IMR-90 (cell line): ENCODE data around the gene EIF4ENIF1. TPM values are rescaled to one million over a fixed set of nuclear protein-coding genes. Genes with fewer than 3 reads are reported as not detected.

Source experiments
- ATAC-seq: fragments of 200-7000 bp; cut with Tn5 transposase; 2 replicates; pipeline ENCODE4 v1.9.1; 2020; ENCODE audit warnings: low read depth, mild to moderate bottlenecking, moderate library complexity
- BruUV-seq: library from RNA; stranded (reverse); fragments of 400-500 nt; replicated peaks from 2 replicates; lab custom pipeline; 2021; lab: Mats Ljungman, UMichigan
- CTCF ChIA-PET: fragments of 300-600 bp; formaldehyde crosslinking; extraction: SDS; loops from one replicate; lab custom pipeline; 2021; ENCODE audit warnings: antibody characterized with exemption; lab: Yijun Ruan, JAX
- POLR2A ChIA-PET: fragments of 300-600 bp; sonication (Branson Sonifier 250); formaldehyde crosslinking; loops from one replicate; lab custom pipeline; 2022; ENCODE audit warnings: antibody characterized with exemption; ENCODE audit not compliant: unreplicated experiment; lab: Charles Lee
- DNase-seq: peaks from one replicate; pipeline ENCODE4 v3.0.0; 2013
- H2AFZ ChIP-seq: replicated peaks from 2 replicates; pipeline ENCODE3; 2013; ENCODE audit warnings: low read length, mild to moderate bottlenecking; ENCODE audit not compliant: poor library complexity
- H2AK5ac ChIP-seq: 2 replicates; pipeline ENCODE4 v1.6.1; 2013; ENCODE audit warnings: low read depth, low read length, inconsistent platforms
- H2AK9ac ChIP-seq: replicated peaks from 2 replicates; pipeline ENCODE3; 2013; ENCODE audit warnings: mild to moderate bottlenecking, low read depth, low read length, moderate library complexity; ENCODE audit not compliant: poor library complexity
- H2BK120ac ChIP-seq: 2 replicates; pipeline ENCODE4 v1.6.1; 2013; ENCODE audit warnings: low read depth, low read length, inconsistent platforms
- H2BK15ac ChIP-seq: 3 replicates; pipeline ENCODE4 v1.6.1; 2013; ENCODE audit warnings: low read depth, low read length, inconsistent platforms
- H2BK20ac ChIP-seq: 2 replicates; pipeline ENCODE4 v1.6.1; 2013; ENCODE audit warnings: low read depth, mild to moderate bottlenecking, inconsistent platforms, low read length, moderate library complexity
- H2BK5ac ChIP-seq: 2 replicates; pipeline ENCODE4 v1.6.1; 2013; ENCODE audit warnings: mild to moderate bottlenecking, low read depth, low read length, inconsistent platforms; ENCODE audit not compliant: poor library complexity, severe bottlenecking
- H3K14ac ChIP-seq: replicated peaks from 2 replicates; pipeline ENCODE4 v1.6.1; 2013; ENCODE audit warnings: low read depth, low read length, inconsistent platforms
- H3K18ac ChIP-seq: 2 replicates; pipeline ENCODE4 v1.6.1; 2013; ENCODE audit warnings: low read depth, low read length, control low read depth
- H3K23ac ChIP-seq: 2 replicates; pipeline ENCODE4 v1.6.1; 2013; ENCODE audit warnings: low read depth, low read length, inconsistent platforms
- H3K27ac ChIP-seq: 2 replicates; pipeline ENCODE4 v1.5.1; 2013; ENCODE audit warnings: mild to moderate bottlenecking, control low read depth, low read length; ENCODE audit not compliant: insufficient read depth
- H3K27me3 ChIP-seq: 2 replicates; pipeline ENCODE4 v1.6.1; 2013; ENCODE audit warnings: low read length; ENCODE audit not compliant: control insufficient read depth, insufficient read depth
- H3K36me3 ChIP-seq: 2 replicates; pipeline ENCODE4 v1.6.1; 2013; ENCODE audit warnings: low read length, mixed read lengths; ENCODE audit not compliant: control insufficient read depth, insufficient read depth
- H3K4ac ChIP-seq: 2 replicates; pipeline ENCODE4 v1.6.1; 2013; ENCODE audit warnings: low read depth, low read length, inconsistent platforms
- H3K4me1 ChIP-seq: 2 replicates; pipeline ENCODE4 v1.6.1; 2013; ENCODE audit warnings: low read length, mixed read lengths; ENCODE audit not compliant: control insufficient read depth, insufficient read depth
- H3K4me2 ChIP-seq: 2 replicates; pipeline ENCODE4 v1.6.1; 2013; ENCODE audit warnings: low read depth, mild to moderate bottlenecking, control low read depth, low read length, moderate library complexity
- H3K4me3 ChIP-seq: 2 replicates; pipeline ENCODE4 v1.5.1; 2013; ENCODE audit warnings: low read depth, mild to moderate bottlenecking, control low read depth, low read length, moderate library complexity; ENCODE audit not compliant: insufficient read depth
- H3K56ac ChIP-seq: 2 replicates; pipeline ENCODE4 v1.6.1; 2013; ENCODE audit warnings: low read length, inconsistent platforms; ENCODE audit not compliant: insufficient read depth; ENCODE audit errors: extremely low read depth
- H3K79me1 ChIP-seq, 2 experiments: 2 replicates each; pipeline ENCODE4 v1.6.1; 2013; ENCODE audit warnings: low read length in 2 of 2, inconsistent platforms in 1 of 2, low read depth in 1 of 2
- H3K9ac ChIP-seq: 2 replicates; pipeline ENCODE4 v1.6.1; 2013; ENCODE audit warnings: low read depth, low read length, control low read depth
- H3K9me1 ChIP-seq: 2 replicates; pipeline ENCODE4 v1.6.1; 2013; ENCODE audit warnings: low read length, inconsistent platforms; ENCODE audit not compliant: insufficient read depth
- H3K9me3 ChIP-seq: 2 replicates; pipeline ENCODE4 v1.6.1; 2013; ENCODE audit warnings: low read length; ENCODE audit not compliant: control insufficient read depth, insufficient read depth
- H4K20me1 ChIP-seq: 2 replicates; pipeline ENCODE4 v1.6.1; 2013; ENCODE audit warnings: low read length, inconsistent platforms; ENCODE audit not compliant: insufficient read depth
- H4K5ac ChIP-seq: 2 replicates; pipeline ENCODE4 v1.6.1; 2013; ENCODE audit warnings: mild to moderate bottlenecking, low read depth, low read length, control low read depth
- H4K8ac ChIP-seq, 2 experiments: 2 replicates each; pipeline ENCODE4 v1.6.1; 2013; ENCODE audit warnings: low read depth in 2 of 2, low read length in 2 of 2, control low read depth in 1 of 2, inconsistent platforms in 1 of 2
- H4K91ac ChIP-seq: 2 replicates; pipeline ENCODE4 v1.6.1; 2013; ENCODE audit warnings: low read depth, low read length, inconsistent platforms; ENCODE audit not compliant: insufficient read depth
- BHLHE40 ChIP-seq: fragments of 150-350 bp; IDR thresholded peaks from 2 replicates; pipeline ENCODE4 v1.6.1; 2016; ENCODE audit warnings: mild to moderate bottlenecking, low read depth, low read length
- CEBPB ChIP-seq: IDR thresholded peaks from 2 replicates; pipeline ENCODE4 v1.6.1; 2012; ENCODE audit warnings: low read depth, low read length, improper control_type of control experiment
- CHD1 ChIP-seq: IDR thresholded peaks from 2 replicates; pipeline ENCODE4 v1.6.1; 2012; ENCODE audit warnings: low read depth, low read length, improper control_type of control experiment
- FOS ChIP-seq: fragments of 150-350 bp; IDR thresholded peaks from 2 replicates; pipeline ENCODE4 v1.6.1; 2016; ENCODE audit warnings: low read depth, low read length
- MAFK ChIP-seq: IDR thresholded peaks from 2 replicates; pipeline ENCODE4 v1.6.1; 2012; ENCODE audit warnings: low read depth, low read length, improper control_type of control experiment
- MAZ ChIP-seq: IDR thresholded peaks from 2 replicates; pipeline ENCODE4 v1.6.1; 2012; ENCODE audit warnings: low read depth, mild to moderate bottlenecking, low read length, improper control_type of control experiment, moderate library complexity, borderline replicate concordance
- MXI1 ChIP-seq: IDR thresholded peaks from 2 replicates; pipeline ENCODE4 v1.6.1; 2012; ENCODE audit warnings: low read depth, mild to moderate bottlenecking, low read length, moderate library complexity, borderline replicate concordance
- NFE2L2 ChIP-seq: fragments of 150-350 bp; IDR thresholded peaks from 2 replicates; pipeline ENCODE4 v1.6.1; 2016; ENCODE audit warnings: low read depth, mild to moderate bottlenecking, low read length
- POLR2A ChIP-seq: IDR thresholded peaks from 2 replicates; pipeline ENCODE4 v1.6.1; 2012; ENCODE audit warnings: mild to moderate bottlenecking, low read depth, low read length
- RAD21 ChIP-seq: IDR thresholded peaks from 2 replicates; pipeline ENCODE4 v1.6.1; 2012; ENCODE audit warnings: low read length, improper control_type of control experiment
- RCOR1 ChIP-seq: IDR thresholded peaks from 2 replicates; pipeline ENCODE4 v1.6.1; 2012; ENCODE audit warnings: mild to moderate bottlenecking, low read length, improper control_type of control experiment; ENCODE audit not compliant: insufficient replicate concordance
- RFX5 ChIP-seq: IDR thresholded peaks from 2 replicates; pipeline ENCODE4 v1.8.0; 2012; ENCODE audit warnings: low read depth, mild to moderate bottlenecking, low read length, moderate library complexity
- SMC3 ChIP-seq: fragments of 150-350 bp; IDR thresholded peaks from 2 replicates; pipeline ENCODE4 v1.6.1; 2016; ENCODE audit warnings: low read depth, mild to moderate bottlenecking, antibody characterized with exemption, low read length, moderate library complexity
- WGBS, 2 experiments: methylation state at CpG; one replicate each; pipeline versions ENCODE4 v1.1.5 to v1.1.7; 2013; ENCODE audit warnings: missing lambda C conversion rate in 2 of 2; ENCODE audit not compliant: insufficient read length in 1 of 2; ENCODE audit errors: extremely low coverage in 2 of 2; 5-methylcytosine and 5-hydroxymethylcytosine counted together
- dilution Hi-C: fragments of 300-500 bp; cut with HindIII; formaldehyde crosslinking; loops from one replicate; pipeline ENCODE4 v1.14.3; 2018; ENCODE audit warnings: low sequenced_read_pairs; ENCODE audit not compliant: unreplicated experiment
- in situ Hi-C: fragments of 300-500 bp; cut with MboI; formaldehyde crosslinking; loops from 3 replicates; pipeline ENCODE4 v1.14.3; 2019; ENCODE audit warnings: low sequenced_read_pairs, inconsistent platforms, mixed read lengths
- intact Hi-C: fragments of 100-400 bp; cut with micrococcal nuclease; formaldehyde crosslinking; loops from 2 replicates; pipeline ENCODE4 v1.10.0; 2022
- polyA plus RNA-seq, 3 experiments: library from polyadenylated mRNA; depleted of rRNA; stranded (reverse); fragments of >200 nt; gene quantifications; 2 replicates each; pipeline ENCODE4 v1.2.3, GENCODE V29; 2012; ENCODE audit warnings: low replicate concordance in 1 of 3
- total RNA-seq: library from RNA; depleted of rRNA; stranded (reverse); fragments of >200 nt; gene quantifications from 2 replicates; pipeline ENCODE4 v1.2.3, GENCODE V29; 2012
- TF ChIP-seq, protein P1 (sequence below): fragments of 150-350 bp; IDR thresholded peaks from 2 replicates; pipeline ENCODE4 v1.6.1; 2017; ENCODE audit warnings: mild to moderate bottlenecking, antibody characterized with exemption, low read length, low read depth
- TF ChIP-seq, protein P2 (sequence below): conservative IDR thresholded peaks from 2 replicates; pipeline ENCODE4 v1.5.1; 2012; ENCODE audit warnings: mild to moderate bottlenecking, low read depth, low read length, improper control_type of control experiment
- TF ChIP-seq, protein P3 (sequence below): fragments of 150-350 bp; IDR thresholded peaks from 2 replicates; pipeline ENCODE4 v1.6.1; 2016; ENCODE audit warnings: low read depth, mild to moderate bottlenecking, low read length, moderate library complexity, borderline replicate concordance

Gene EIF4ENIF1
- total and polyA plus RNA-seq, 2 of the 4 experiments (the other 2 are of a cell fraction): 14.7 to 16.0 TPM

DNA sequence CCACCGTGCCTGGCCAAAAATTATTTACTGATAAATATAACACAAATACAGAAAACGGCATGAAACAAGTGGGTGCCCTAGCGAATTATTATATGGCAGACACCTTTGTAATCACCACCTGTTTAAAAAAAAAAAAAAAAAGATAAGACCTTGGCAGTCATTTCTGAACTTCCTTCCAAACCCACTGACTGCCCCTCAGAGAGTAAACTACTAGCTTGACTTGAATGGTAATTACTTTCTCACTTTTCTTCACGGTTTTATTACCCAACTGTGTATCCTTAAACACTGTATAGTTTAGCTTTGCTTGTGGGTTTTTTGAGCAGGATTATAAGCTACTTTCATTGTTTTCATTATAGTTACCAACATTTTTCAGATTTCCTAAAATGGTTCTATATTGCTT, 30.4 kb upstream of the EIF4ENIF1 start:
- no peak overlapping the region for H4K8ac ChIP-seq
- H3K9ac ChIP-seq: no peak overlapping the region
- no peak overlapping the region for H2BK20ac ChIP-seq
- H3K4ac ChIP-seq: no peak overlapping the region
- no peak for ATAC-seq
- in situ Hi-C loops: no loop called here
- dilution Hi-C loops: no loop called here
- TF ChIP-seq BHLHE40: no peak
- TF ChIP-seq POLR2A: no peak
- no peak for TF ChIP-seq MAZ
- no peak for TF ChIP-seq CEBPB
- no peak for TF ChIP-seq MAFK
- no peak for TF ChIP-seq RCOR1
- TF ChIP-seq, protein P1, sequence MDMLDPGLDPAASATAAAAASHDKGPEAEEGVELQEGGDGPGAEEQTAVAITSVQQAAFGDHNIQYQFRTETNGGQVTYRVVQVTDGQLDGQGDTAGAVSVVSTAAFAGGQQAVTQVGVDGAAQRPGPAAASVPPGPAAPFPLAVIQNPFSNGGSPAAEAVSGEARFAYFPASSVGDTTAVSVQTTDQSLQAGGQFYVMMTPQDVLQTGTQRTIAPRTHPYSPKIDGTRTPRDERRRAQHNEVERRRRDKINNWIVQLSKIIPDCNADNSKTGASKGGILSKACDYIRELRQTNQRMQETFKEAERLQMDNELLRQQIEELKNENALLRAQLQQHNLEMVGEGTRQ: no peak
- TF ChIP-seq RAD21: no peak
- no peak for TF ChIP-seq RFX5
- TF ChIP-seq MXI1: no peak
- TF ChIP-seq, protein P2, sequence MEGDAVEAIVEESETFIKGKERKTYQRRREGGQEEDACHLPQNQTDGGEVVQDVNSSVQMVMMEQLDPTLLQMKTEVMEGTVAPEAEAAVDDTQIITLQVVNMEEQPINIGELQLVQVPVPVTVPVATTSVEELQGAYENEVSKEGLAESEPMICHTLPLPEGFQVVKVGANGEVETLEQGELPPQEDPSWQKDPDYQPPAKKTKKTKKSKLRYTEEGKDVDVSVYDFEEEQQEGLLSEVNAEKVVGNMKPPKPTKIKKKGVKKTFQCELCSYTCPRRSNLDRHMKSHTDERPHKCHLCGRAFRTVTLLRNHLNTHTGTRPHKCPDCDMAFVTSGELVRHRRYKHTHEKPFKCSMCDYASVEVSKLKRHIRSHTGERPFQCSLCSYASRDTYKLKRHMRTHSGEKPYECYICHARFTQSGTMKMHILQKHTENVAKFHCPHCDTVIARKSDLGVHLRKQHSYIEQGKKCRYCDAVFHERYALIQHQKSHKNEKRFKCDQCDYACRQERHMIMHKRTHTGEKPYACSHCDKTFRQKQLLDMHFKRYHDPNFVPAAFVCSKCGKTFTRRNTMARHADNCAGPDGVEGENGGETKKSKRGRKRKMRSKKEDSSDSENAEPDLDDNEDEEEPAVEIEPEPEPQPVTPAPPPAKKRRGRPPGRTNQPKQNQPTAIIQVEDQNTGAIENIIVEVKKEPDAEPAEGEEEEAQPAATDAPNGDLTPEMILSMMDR: no peak
- TF ChIP-seq SMC3: no peak
- TF ChIP-seq, protein P3, sequence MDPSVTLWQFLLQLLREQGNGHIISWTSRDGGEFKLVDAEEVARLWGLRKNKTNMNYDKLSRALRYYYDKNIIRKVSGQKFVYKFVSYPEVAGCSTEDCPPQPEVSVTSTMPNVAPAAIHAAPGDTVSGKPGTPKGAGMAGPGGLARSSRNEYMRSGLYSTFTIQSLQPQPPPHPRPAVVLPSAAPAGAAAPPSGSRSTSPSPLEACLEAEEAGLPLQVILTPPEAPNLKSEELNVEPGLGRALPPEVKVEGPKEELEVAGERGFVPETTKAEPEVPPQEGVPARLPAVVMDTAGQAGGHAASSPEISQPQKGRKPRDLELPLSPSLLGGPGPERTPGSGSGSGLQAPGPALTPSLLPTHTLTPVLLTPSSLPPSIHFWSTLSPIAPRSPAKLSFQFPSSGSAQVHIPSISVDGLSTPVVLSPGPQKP: no peak
- no peak for TF ChIP-seq NFE2L2
- TF ChIP-seq CHD1: no peak
- no peak for TF ChIP-seq FOS
- H3K36me3 ChIP-seq: peaks cover 2% of the 10 kb centered on the region
- H3K23ac ChIP-seq: no peak overlapping the region
- H2BK120ac ChIP-seq: no peak overlapping the region
- no peak overlapping the region for H3K27ac ChIP-seq
- H3K79me1 ChIP-seq: peaks cover 4 to 17% of the 10 kb centered on the region in 2 experiments; a peak in 3 of 4 replicates
- DNase-seq: no peak
- no peak overlapping the region for H4K5ac ChIP-seq
- H3K27me3 ChIP-seq: no peaks in the 10 kb centered on the region
- WGBS, 2 experiments: 100% methylated on average over 1 of the region's 4 CpGs; no CpG with 5 or more reads in 1 of the 2 experiments
- H2AK5ac ChIP-seq: no peak overlapping the region
- no peak overlapping the region for H3K18ac ChIP-seq
- no peak overlapping the region for H2AFZ ChIP-seq
- no peaks in the 10 kb centered on the region; the same call in 1 of the 2 replicates for H3K9me1 ChIP-seq
- no peak overlapping the region for H3K4me3 ChIP-seq
- no peak overlapping the region for H2BK15ac ChIP-seq
- H2BK5ac ChIP-seq: no peak overlapping the region
- ChIA-PET CTCF (no interaction called here), POLR2A (no interaction called here)
- no TSS peak for BruUV-seq
- intact Hi-C loops: no loop called here
- H4K20me1 ChIP-seq: no peaks in the 10 kb centered on the region
- no peak overlapping the region for H2AK9ac ChIP-seq
- no peaks in the 10 kb centered on the region for H3K4me1 ChIP-seq
- no peak overlapping the region for H3K56ac ChIP-seq
- no peaks in the 10 kb centered on the region for H3K9me3 ChIP-seq
- no peak overlapping the region for H4K91ac ChIP-seq
- no peak overlapping the region for H3K4me2 ChIP-seq
- H3K14ac ChIP-seq: no peak overlapping the region
